ENCODE results near the gene GRSF1.
"Not testable (repeated sequence)": the region's sequence is repeated elsewhere in the genome, so short reads cannot be mapped to it uniquely, and the experiment has no call there.

GRSF1 gene

GRCh38 chr4:70839589-70840093 lies at the start of gene GRSF1:
GRSF1 (minus strand) TSS chr4:70839890; CDS start chr4:70839827, 63 bp downstream.
- peak; percentile 91 for DNase-seq

- no peak for DNase-seq
Measured at GRCh38 chr4:70885174-70885573, 45.5 kb upstream of the GRSF1 start.

- no peak for DNase-seq
Measured at GRCh38 chr4:70880739-70881138, 41.0 kb upstream of the GRSF1 start.

GRCh38 chr4:70877556-70877955 lies 37.9 kb upstream of the GRSF1 start:
- DNase-seq: no peak

- DNase-seq: no peak
Measured at GRCh38 chr4:70874268-70875156, 34.8 kb upstream of the GRSF1 start.

GRCh38 chr4:70873216-70873615 lies 33.5 kb upstream of the GRSF1 start:
- DNase-seq: no peak

- no peak for DNase-seq
Measured at GRCh38 chr4:70868778-70869177, 29.1 kb upstream of the GRSF1 start.

- no peak for DNase-seq
Measured at GRCh38 chr4:70863099-70863790, 23.6 kb upstream of the GRSF1 start.

- DNase-seq: no peak
Measured at GRCh38 chr4:70859066-70859465, 19.4 kb upstream of the GRSF1 start.

- no peak for DNase-seq
Measured at GRCh38 chr4:70858454-70858853, 18.8 kb upstream of the GRSF1 start.

- DNase-seq: no peak
Measured at GRCh38 chr4:70855464-70855863, 15.8 kb upstream of the GRSF1 start.

GRCh38 chr4:70849291-70849690 lies 9.6 kb upstream of the GRSF1 start:
- DNase-seq: no peak

GRCh38 chr4:70844180-70844579 lies 4.5 kb upstream of the GRSF1 start:
- no peak for DNase-seq

GRCh38 chr4:70842761-70843435 lies 3.2 kb upstream of the GRSF1 start:
- DNase-seq: no peak

- DNase-seq: no peak
Measured at GRCh38 chr4:70841951-70842350, 2.3 kb upstream of the GRSF1 start.

- no peak for DNase-seq
Measured at GRCh38 chr4:70841211-70841610, 1.5 kb upstream of the GRSF1 start.

- DNase-seq: not testable (repeated sequence)
Measured at GRCh38 chr4:70840631-70841030, 941 bp upstream of the GRSF1 start.

- DNase-seq: not testable (repeated sequence)
Measured at GRCh38 chr4:70840137-70840536, 447 bp upstream of the GRSF1 start.

- peak; percentile 52 for DNase-seq
Measured at GRCh38 chr4:70838666-70839588, 763 bp downstream of the GRSF1 start.

GRCh38 chr4:70838204-70838603 lies 1.5 kb downstream of the GRSF1 start:
- DNase-seq: no peak

- DNase-seq: no peak
Measured at GRCh38 chr4:70836081-70836480, 3.6 kb downstream of the GRSF1 start.

GRCh38 chr4:70833675-70834074 lies 6.0 kb downstream of the GRSF1 start:
- no peak for DNase-seq
